D341Med (cell line): ENCODE data around the gene GOT1.

Experiments
- DNase-seq: peaks from one replicate; pipeline ENCODE4 v3.0.0; 2012; ENCODE audit warnings: low spot score

The GOT1 gene

DNA sequence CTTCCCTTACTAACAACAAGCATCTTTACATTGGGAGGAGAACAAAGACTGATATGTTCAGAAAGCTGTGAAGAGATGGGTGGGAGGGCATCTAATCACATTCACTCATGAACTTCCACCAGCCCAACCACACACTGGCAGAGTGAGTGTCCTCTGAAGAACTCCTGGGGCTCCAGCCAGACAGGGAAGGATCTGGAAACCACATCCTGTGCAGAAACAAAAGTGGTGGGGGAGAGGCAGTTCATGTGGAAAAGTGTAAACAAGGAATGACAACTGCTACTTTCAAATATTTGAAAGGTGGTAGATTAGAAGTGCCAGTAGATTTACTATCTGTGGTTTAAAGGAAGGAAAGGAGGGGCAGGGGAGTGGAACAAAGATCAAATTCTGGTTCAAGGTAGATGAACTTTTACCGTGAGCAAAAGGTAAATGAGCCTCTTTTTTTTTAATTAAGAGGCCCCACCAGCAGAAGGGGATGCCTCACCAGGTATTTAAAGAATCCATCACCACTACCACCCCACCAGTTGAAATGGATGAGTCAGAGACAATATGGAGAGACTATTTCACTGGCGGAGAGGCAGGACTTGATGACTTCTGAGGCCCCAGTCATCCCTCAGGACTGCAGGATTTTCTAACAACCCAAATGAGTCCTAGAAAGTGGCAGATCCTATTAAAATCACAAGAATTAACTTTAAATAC, 34.5 kb downstream of the GOT1 start:
- DNase-seq = no peak

GRCh38 chr10:99394761-99395386, 35.5 kb downstream of the GOT1 start:
- no peak for DNase-seq

GRCh38 chr10:99394256-99394655, 36.2 kb downstream of the GOT1 start:
- no peak for DNase-seq

DNA sequence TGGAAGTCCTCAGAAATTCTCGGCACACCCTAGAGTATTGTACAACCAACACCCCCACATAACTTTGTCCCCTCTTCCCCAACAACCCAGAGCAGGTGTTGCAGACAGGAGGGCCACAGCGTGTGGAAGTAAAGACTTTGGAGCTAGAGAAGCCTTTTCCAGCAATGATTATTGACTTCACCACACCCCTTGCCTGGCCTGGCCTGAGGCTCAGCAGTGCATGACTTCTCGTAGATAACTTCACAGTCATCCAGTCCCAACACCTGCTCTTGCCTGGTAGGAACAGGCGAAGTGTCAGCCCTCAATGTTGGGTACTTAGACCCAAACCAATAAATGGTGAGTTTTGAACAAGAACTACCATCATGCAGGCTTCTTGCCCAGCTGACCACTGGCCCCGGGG, 36.7 kb downstream of the GOT1 start:
- no peak for DNase-seq

DNA sequence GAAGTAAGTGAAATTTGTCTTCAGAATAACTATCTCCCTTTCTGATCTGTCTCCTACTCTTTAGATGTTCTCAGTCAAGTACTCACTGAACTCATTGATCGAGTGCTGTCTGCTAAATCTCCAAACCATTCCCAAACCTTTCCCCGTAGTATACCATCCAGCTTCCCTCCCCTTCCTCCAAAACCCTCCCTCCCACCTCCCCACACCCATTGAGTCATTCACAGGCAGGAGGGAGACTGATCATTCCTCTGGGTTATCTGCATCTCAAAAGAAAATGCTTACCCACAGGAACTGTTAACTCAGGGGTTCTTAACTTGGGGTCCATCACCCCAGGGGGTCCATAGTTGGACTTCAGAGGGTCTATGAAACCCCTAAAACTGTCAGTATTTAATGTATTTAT, 37.4 kb downstream of the GOT1 start:
- DNase-seq = no peak

GRCh38 chr10:99391346-99391745, 39.1 kb downstream of the GOT1 start:
- no peak for DNase-seq

DNA sequence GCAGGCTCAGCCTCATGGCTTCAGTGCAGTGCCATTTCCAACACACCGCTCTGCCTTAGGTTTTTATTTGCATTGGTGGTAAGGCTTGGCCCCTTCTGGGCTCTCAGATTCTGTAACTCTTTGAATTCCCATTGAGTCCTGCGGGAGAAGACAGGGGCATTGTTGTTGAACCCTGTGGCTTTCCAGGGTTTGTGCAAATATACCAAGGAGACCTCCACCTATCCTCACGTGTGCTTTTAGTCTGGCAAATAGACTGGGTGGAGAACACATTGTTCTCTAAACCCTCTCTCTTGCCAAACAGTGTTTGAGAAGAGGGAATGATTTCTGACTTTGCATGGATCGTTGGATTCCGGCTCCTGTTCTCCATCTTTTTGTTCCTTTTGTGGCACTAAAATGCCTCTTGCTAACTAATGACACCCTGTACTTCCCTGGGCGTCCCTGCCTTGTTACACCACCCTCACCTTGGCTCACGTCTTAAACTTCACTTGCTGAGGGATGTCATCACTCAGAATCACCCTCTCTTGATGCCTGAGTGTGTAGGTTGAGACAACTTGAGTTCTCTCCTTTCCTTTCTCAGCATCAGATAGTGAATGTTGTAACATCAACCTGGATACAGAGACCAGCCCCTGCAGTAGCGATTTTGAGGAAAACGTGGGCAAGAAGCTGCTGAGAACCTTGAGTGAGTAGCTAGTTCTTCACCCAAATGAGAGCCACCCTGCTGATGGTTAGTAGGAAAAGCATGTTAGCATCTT, 40.5 kb downstream of the GOT1 start:
- no peak for DNase-seq

DNA sequence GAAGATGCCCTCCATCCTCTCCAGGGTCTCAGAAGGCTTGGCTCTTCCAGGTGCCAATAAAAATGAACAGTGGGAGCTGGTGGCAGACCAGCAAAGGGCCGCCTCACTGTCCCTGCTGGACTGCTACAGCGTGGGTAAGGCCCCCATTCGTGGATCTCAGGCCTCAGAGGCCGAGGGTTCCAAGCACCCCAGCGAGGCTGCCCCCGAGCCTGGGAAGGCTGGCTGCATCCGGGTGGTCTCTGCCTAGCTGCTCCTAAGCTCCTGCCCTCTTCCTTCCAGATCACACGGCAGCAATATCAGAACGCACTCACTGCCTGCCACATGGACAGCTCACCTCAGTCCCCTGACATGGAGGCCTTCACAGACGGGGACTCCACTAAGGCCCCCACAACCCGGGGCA, 42.9 kb downstream of the GOT1 start:
- no peak for DNase-seq

DNA sequence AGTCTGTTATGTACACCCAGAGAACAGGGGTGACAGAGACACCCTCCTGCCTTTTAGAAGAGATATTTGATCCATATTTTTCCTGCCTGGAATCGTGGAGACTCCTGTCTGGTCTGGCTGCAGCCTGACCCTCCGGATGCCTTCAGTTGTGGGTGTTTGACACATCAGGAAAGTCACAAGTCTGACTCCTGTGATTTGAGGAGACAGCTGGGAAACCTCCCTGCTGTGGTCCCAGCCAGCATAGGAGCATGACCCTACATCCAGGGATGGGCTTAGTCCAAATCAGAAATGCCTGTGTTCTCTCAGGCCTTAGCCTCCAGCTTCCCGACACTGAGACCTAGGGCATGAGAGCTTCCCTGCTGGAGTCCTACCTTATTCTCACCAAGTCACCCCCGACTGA, 43.4 kb downstream of the GOT1 start:
- DNase-seq = no peak

- no peak for DNase-seq
Measured at GRCh38 chr10:99382176-99382575, 48.2 kb downstream of the GOT1 start.

DNA sequence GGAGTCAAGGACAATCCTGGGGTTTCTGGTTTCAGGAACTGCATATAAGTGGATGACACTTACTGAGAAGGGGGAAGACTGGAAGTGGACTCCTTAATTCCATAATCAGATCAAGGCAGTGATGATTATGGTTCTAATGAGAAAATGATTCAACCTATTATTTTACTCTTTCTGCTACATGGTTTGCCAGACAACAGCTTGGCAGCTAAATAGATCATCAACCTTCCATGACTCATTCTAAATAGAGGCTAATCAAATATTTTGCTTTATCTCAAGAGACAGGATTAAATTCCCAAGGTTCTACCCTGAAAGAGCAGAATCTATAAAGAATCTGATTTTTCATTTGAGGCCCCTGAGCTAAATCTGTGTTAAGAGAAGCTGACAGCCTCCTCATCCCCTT, 55.0 kb downstream of the GOT1 start:
- peak; percentile 33 for DNase-seq

DNA sequence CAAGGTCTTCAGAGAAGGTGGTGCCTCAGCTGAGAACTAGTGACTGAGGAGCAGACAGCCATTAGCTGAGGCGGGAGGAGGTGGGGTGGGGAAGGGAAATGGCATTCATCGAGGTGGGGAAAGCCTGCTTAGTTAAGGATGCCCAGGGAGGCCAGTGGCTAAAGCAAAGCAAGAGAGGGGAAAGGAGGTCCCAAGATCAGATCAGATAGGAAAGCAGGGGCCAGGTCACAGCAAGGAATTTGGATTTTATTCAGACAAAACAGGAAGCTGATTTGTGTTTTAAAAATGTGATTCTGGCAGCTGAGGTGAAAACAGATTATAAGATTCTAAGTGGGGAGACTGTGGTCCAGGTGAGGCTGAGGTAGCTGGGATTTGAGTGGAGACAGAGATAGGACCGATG, 55.5 kb downstream of the GOT1 start:
- no peak for DNase-seq

GRCh38 chr10:99374526-99374925, 55.9 kb downstream of the GOT1 start:
- DNase-seq = no peak

- DNase-seq = no peak
Measured at GRCh38 chr10:99372546-99373271, 57.7 kb downstream of the GOT1 start.

DNA sequence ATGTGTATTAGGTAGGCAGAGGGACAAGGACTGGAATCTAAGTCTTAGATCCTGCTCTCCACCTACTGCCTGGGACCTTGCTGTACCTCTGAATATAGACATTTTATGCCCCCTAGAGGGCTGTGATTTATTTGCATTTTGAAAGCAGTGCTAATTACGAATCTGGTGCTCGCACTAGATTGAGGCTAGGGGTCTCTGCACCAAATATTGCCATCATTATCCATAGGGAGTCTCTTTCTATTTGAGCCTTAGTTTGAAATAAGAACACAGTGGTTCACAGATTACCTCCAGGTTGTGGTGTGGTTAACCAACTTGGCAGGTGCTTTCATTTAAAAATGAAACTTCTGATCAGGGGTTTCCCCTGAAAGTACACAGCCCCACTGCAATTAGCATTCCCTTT, 59.4 kb downstream of the GOT1 start:
- peak; percentile 50 for DNase-seq

DNA sequence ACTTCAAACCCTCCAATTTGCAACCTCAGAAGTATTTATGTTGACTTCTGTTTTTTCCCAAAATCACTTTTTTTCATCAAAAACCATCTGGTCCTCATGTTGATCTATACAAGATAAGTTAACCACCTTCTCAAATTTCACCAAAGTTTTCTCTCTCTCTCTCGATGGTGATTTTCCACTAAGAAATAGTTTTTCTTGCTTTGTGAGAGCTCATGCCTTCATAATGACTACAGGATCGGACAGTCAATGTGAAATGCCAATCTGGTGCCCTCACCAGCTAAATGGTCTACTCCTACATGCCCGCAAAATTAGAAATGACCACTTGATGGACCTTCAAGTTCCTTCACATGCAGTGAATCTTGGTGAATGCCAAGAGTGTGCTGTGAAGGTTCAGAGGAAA, 60.9 kb downstream of the GOT1 start:
- DNase-seq = no peak

- no peak for DNase-seq
Measured at GRCh38 chr10:99369126-99369525, 61.3 kb downstream of the GOT1 start.

GRCh38 chr10:99368646-99369045, 61.8 kb downstream of the GOT1 start:
- no peak for DNase-seq

DNA sequence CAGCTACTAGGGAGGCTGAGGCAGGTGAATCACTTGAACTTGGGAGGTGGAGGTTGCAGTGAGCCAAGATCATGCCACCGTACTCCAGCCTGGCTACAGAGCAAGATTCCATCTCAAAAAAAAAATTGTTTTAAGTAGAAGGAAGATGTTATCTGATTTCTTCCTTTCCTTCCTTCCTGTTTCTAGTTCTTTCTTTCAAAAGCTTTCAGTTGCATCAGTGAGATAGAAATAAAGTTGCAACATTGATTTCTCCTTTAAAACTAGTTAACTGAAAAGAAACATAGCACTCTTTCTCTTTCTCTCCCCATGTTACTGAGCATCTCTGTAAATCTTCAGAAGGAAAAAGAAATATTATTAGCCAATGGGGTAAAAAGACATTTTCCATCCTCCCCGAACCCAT, 63.8 kb downstream of the GOT1 start:
- no peak for DNase-seq

GRCh38 chr10:99365736-99366135, 64.7 kb downstream of the GOT1 start:
- DNase-seq = no peak

GRCh38 chr10:99365311-99365710, 65.1 kb downstream of the GOT1 start:
- no peak for DNase-seq

GRCh38 chr10:99364125-99364524, 66.3 kb downstream of the GOT1 start:
- DNase-seq = no peak

DNA sequence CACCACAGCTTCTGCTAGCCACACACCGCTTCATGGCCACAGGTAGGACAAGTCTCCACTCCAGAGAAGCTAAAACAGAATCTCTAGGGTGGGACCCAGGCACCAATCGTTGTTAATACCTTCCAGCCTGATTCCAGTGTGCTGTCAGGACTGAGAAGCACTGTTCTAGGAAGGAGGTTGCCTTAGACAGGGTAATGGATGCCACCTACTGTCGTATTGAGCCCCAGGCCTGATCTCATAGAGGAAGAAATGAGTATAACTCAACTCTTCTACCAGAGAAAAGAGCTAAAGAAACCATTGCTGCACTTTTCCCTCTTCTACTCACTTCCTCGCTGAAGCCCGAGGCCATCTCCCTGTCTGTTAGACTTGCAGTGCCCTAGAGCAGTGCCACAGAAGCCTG, 69.5 kb downstream of the GOT1 start:
- DNase-seq = no peak
